HG03571 (cell line): Measurements from ENCODE around the gene TMEM31.

Source experiments
- ATAC-seq: cut with Tn5 transposase; IDR thresholded peaks from one replicate; pipeline ENCODE4 v1.9.1; 2021; ENCODE audit not compliant: unreplicated experiment

TMEM31 gene, protein sequence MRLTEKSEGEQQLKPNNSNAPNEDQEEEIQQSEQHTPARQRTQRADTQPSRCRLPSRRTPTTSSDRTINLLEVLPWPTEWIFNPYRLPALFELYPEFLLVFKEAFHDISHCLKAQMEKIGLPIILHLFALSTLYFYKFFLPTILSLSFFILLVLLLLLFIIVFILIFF

GRCh38 chrX:103710609-103711008, at the start of gene TMEM31:
TSS of gene TMEM31 (plus strand) at chrX:103710909. CDS start at chrX:103712259, 1,350 bp downstream.
- no peak for ATAC-seq

GRCh38 chrX:103663981-103664762, 46.5 kb upstream of the TMEM31 start:
- ATAC-seq: no peak

DNA sequence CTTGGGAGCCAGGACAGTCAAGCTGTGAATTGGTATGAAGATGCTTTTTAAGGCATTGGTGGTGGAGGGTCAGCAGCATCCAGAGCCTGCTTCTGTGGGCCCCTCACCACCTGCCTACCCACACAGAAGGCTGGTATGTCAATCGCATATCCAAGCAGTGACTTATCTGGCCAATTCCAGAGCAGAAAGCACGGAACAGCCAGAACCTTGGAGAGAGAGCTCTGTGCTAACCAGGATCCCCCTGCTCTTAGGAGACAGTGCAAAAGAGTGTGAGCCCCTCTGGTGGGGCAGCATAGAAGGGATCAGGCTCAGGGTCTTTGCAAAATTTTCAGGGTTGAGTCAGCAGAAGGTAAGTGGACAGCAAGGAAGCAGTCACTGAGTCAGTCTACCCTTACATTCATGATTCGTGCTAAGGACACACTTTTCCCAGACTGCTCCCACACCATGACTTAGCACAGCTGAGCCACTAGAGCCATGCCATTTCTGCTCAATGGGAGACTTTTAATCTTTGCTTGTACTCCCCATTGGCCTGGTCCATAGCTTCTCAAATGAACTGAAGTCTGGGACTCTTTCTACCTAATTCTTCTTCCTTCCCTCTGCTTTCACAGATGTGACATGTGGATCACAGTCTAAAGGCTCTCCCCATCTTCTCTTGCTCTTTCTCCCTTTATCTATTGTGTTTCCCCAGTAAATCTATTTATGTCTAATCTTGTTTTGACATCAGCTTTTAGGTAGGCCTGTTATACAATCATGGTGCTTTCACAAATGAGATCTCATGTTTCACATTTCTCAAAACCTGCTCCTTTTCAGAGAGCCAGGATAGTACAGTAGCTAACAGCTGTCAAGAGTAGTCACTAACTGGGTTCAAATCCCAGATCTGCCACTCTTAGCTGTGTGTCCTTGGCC, 44.3 kb upstream of the TMEM31 start:
- ATAC-seq: no peak

GRCh38 chrX:103669745-103670144, 41.0 kb upstream of the TMEM31 start:
- ATAC-seq: no peak

DNA sequence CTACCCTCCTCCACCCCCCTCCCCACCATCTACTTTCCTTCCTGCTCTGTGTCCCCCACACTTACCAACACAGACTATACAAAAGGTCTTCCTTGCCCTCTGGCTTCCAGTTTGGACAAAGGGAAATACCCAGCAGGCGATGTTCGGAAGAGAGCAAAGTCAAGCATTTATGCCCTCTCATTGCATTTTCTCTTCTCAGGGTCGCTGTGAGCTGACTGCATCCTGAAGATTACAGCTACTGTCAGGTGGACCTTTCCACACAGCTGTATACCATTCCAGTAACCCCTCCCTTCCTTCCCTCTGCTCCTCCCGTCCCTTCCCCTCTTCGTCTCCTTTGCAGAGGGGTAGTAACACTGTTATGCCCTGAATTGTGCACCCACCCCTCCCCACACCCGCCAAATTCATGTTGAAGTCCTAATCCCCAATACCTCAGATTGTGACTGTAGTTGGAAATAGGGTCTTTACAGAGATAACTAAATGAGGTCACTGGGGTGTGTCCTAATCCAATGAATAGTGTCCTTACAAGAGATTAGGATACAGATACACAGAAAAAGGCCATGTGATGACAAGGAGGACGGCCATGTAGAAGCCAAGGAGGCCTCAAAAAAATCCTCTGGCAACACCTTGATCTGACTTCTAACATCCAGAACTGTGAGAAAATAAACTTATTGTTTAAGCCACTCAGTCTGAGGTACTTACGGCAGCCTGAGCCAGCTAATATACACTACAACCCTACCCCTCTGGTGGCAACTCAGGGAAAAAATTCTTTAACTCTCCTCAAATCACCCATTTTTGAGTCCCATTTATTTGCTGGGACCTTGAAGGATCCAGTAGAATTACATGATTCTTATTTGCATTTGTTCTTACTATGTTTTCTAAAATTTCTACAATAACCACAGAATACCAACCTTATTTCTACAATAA, 35.9 kb upstream of the TMEM31 start:
- no peak for ATAC-seq

- no peak for ATAC-seq
Observed at GRCh38 chrX:103678199-103678993, 32.3 kb upstream of the TMEM31 start.

GRCh38 chrX:103681443-103681842, 29.3 kb upstream of the TMEM31 start:
- no peak for ATAC-seq

- ATAC-seq: no peak
Observed at GRCh38 chrX:103685396-103685795, 25.3 kb upstream of the TMEM31 start.

DNA sequence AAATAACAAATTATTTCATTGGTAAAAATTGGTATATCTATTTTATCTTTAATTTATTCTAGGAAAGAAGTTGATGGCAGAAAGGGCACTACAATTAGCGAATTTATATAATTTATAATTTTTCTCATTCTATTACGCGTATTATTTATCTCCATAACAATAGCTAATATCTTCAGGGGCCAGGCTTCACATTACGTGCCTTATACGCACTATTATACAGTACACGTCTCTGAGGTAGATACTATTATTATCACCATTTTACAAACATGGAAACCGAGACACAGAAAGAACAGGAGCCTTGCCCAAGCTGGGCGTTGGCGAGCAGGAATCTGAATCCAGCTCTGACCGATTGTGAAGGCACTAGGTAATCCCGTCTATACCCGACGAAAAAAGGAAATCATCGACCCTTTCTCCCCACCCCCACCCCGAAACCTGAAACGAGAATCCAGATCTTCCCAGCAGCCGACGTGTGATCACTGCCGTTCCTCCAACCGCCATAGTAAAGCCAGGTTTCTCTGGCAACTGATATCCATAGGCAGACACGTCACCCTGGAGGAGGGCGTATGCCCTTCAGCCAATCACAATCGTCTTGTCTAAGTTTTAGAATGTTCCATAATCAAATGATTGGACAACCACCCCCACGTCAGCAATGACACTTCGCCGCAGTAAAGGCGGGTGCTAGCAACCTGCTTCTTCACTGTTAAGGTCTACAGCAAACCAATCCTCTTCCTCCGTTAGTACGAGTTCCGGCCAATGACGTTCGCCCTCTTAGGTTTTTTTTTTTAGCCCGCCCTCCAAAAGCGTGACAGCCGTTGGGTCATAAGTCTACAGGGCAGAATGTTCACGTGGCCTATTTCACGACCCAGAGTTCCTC, 24.3 kb upstream of the TMEM31 start, which contains the start of gene MORF4L2:
Gene MORF4L2, minus strand, starts transcription at position 501 of the 874 bp plus-strand sequence. CDS start 9,672 bp downstream, outside the sequence.
- peak; percentile 93 for ATAC-seq

- ATAC-seq: peak; percentile 48
Observed at GRCh38 chrX:103687073-103687695, 23.5 kb upstream of the TMEM31 start.

DNA sequence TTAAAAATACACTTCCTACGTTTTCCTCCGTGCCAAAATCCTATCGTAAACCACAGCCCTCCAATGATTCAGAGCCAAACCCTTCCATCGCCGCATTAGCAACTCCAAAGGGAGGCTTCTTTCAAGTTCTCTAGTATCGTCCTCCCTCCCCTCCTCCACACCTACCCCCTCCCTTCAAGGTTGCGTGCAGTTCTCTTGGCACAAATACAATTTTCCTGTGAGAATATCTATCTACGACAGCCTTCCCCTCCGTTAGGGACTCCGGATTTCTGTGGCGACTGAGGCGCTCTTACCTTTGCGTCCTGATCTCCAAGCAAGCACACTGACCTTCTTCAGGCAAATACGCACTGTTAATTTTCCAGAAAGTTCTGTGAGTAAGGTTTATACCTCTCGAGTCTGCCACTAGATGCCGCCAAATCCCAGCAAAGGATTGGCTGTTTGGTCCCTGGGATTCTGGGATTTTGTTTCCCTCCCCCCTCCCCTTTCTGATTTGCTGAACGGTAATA, 23.0 kb upstream of the TMEM31 start:
- ATAC-seq: no peak

- no peak for ATAC-seq
Observed at GRCh38 chrX:103688946-103689345, 21.8 kb upstream of the TMEM31 start.

DNA sequence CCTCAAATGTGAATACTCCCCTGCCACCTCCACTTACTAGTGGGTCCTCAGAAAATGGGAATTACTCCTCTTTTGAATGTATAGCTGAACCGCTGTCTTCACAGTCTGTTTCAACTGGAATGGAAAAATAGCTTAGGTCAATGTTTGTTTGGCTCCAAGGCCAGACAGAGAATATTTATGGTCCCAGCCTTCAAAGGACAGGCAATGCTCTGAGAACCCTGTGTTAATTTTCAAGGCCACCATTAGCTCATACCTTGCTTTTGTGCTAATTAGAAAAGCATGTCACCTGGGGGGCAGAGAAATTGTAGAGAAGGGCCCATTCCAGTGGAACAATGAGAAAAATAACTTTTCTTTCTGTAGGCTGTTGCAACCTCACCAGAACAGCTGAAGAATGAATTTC, 19.6 kb upstream of the TMEM31 start:
- ATAC-seq: no peak

- ATAC-seq: no peak
Observed at GRCh38 chrX:103697687-103698086, 13.0 kb upstream of the TMEM31 start.

- no peak for ATAC-seq
Observed at GRCh38 chrX:103699243-103699642, 11.5 kb upstream of the TMEM31 start.

DNA sequence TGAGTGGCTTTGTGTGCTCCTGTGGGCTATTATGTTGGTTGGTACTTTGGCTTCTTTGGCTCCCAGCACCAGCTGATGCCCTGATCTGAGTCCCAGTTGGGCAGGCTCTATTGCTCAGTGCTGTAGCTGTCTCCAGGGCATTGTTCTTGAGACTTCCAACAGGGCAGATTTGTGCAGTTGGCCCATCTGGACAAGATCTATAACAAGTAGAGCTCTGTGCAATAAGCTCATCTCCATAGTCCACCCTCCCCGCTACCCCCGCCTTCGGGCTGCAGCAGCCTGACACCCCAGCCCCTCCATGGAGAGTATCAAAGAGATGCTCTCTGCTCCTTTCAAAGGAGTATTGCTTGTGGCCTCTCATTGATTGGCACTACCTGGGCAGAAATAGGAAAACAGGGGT, 5.8 kb upstream of the TMEM31 start:
- ATAC-seq: no peak

- no peak for ATAC-seq
Observed at GRCh38 chrX:103716962-103717361, 6.3 kb downstream of the TMEM31 start.

- no peak for ATAC-seq
Observed at GRCh38 chrX:103718120-103718519, 7.4 kb downstream of the TMEM31 start.
